OCI-LY1 (cell line): ENCODE measurements around the gene PLEKHH3.

ENCODE experiments used
- H2AFZ ChIP-seq: fragments of 200-600 bp; sonication (generic), shearing (Covaris generic); 2 replicates; pipeline ENCODE4 v1.6.0; 2014; ENCODE audit warnings: antibody characterized with exemption, mild to moderate bottlenecking, low read length
- H3F3A ChIP-seq: fragments of 200-600 bp; sonication (generic), shearing (Covaris generic); 2 replicates; pipeline ENCODE4 v1.6.0; 2014; ENCODE audit warnings: mild to moderate bottlenecking, antibody characterized with exemption, low read length, moderate library complexity; ENCODE audit not compliant: insufficient read depth
- H3K27ac ChIP-seq: fragments of 200-600 bp; sonication (generic); 2 replicates; pipeline ENCODE4 v1.5.1; 2014; ENCODE audit warnings: low read length, mixed run types, mild to moderate bottlenecking, low read depth; ENCODE audit not compliant: poor library complexity, severe bottlenecking
- H3K27me3 ChIP-seq: fragments of 200-600 bp; sonication (generic); 2 replicates; pipeline ENCODE4 v1.6.0; 2014; ENCODE audit warnings: antibody characterized with exemption, mild to moderate bottlenecking, low read length, moderate library complexity; ENCODE audit not compliant: insufficient read depth
- H3K36me3 ChIP-seq: fragments of 200-600 bp; sonication (generic); 2 replicates; pipeline ENCODE4 v1.6.1; 2014; ENCODE audit warnings: mild to moderate bottlenecking, antibody characterized with exemption, low read length, moderate library complexity, mixed read lengths; ENCODE audit not compliant: insufficient read depth
- H3K4me1 ChIP-seq: fragments of 200-600 bp; sonication (generic); 2 replicates; pipeline ENCODE4 v1.5.1; 2014; ENCODE audit warnings: mild to moderate bottlenecking, low read length, moderate library complexity; ENCODE audit not compliant: insufficient read depth, severe bottlenecking
- H3K4me2 ChIP-seq: fragments of 200-600 bp; sonication (generic), shearing (Covaris generic); 2 replicates; pipeline ENCODE4 v1.6.1; 2014; ENCODE audit warnings: low read length
- H3K4me3 ChIP-seq: fragments of 200-600 bp; sonication (generic); 2 replicates; pipeline ENCODE4 v1.5.1; 2014; ENCODE audit warnings: low read length, low read depth, mild to moderate bottlenecking, mixed read lengths; ENCODE audit not compliant: poor library complexity, severe bottlenecking
- H3K79me2 ChIP-seq: fragments of 200-600 bp; shearing (Covaris generic); 2 replicates; pipeline ENCODE4 v1.6.1; 2016; ENCODE audit warnings: mixed run types, low read length, mixed read lengths; ENCODE audit not compliant: insufficient read depth
- H3K9ac ChIP-seq: fragments of 200-600 bp; sonication (generic), shearing (Covaris generic); 2 replicates; pipeline ENCODE4 v1.6.1; 2014; ENCODE audit warnings: mild to moderate bottlenecking, low read length, mixed read lengths
- H3K9me2 ChIP-seq: fragments of 200-600 bp; sonication (generic), shearing (Covaris generic); 2 replicates; pipeline ENCODE4 v1.6.1; 2014; ENCODE audit warnings: low read depth, mild to moderate bottlenecking, low read length, mixed read lengths
- H3K9me3 ChIP-seq: fragments of 200-600 bp; shearing (Covaris generic); 2 replicates; pipeline ENCODE4 v1.6.1; 2014; ENCODE audit warnings: low read length, mixed read lengths
- H4K20me1 ChIP-seq: fragments of 200-600 bp; sonication (generic), shearing (Covaris generic); 2 replicates; pipeline ENCODE4 v1.6.0; 2016; ENCODE audit warnings: mild to moderate bottlenecking, low read length; ENCODE audit not compliant: insufficient read depth
- CTCF ChIP-seq: fragments of 200-600 bp; sonication (generic), shearing (Covaris generic); IDR thresholded peaks from 2 replicates; pipeline ENCODE4 v1.5.1; 2017; ENCODE audit warnings: mild to moderate bottlenecking, antibody characterized with exemption, low read length, moderate library complexity, mixed read lengths
- EZH2 ChIP-seq: fragments of 200-600 bp; sonication (generic), shearing (Covaris generic); IDR thresholded peaks from 2 replicates; pipeline ENCODE4 v1.8.0; 2017; ENCODE audit warnings: borderline replicate concordance, mixed run types, mild to moderate bottlenecking, antibody characterized with exemption, low read length, moderate library complexity, mixed read lengths

The PLEKHH3 gene

GRCh38 chr17:42702446-42702845, 25.7 kb upstream of the PLEKHH3 start:
- H3K4me3 ChIP-seq, result no peak overlapping the region
- no peak overlapping the region for H2AFZ ChIP-seq
- no peaks in the 10 kb centered on the region for H3K9me3 ChIP-seq
- no peaks in the 10 kb centered on the region for H3K27me3 ChIP-seq
- H4K20me1 ChIP-seq, result no peaks in the 10 kb centered on the region
- TF ChIP-seq EZH2 (no peak), CTCF (no peak)
- H3K9ac ChIP-seq, result no peak overlapping the region
- no peaks in the 10 kb centered on the region for H3K79me2 ChIP-seq
- H3K4me2 ChIP-seq, result no peak overlapping the region
- no peaks in the 10 kb centered on the region for H3K4me1 ChIP-seq
- H3K9me2 ChIP-seq, result no peaks in the 10 kb centered on the region
- H3K27ac ChIP-seq, result no peak overlapping the region
- H3K36me3 ChIP-seq, result peaks cover 73% of the 10 kb centered on the region
- H3F3A ChIP-seq, result no peaks in the 10 kb centered on the region

- Histone ChIP-seq H3K36me3 (peaks cover 56% of the 10 kb centered on the region), H3K79me2 (no peaks in the 10 kb centered on the region), H4K20me1 (no peaks in the 10 kb centered on the region), H3K27ac (no peak overlapping the region), H3K4me3 (no peak overlapping the region), H2AFZ (no peak overlapping the region), H3K9me3 (no peaks in the 10 kb centered on the region), H3K9ac (no peak overlapping the region), H3K9me2 (no peaks in the 10 kb centered on the region), H3K4me1 (no peaks in the 10 kb centered on the region), H3K27me3 (no peaks in the 10 kb centered on the region), H3F3A (no peaks in the 10 kb centered on the region), H3K4me2 (no peak overlapping the region)
- no peak for TF ChIP-seq EZH2
- no peak for TF ChIP-seq CTCF
These were observed 23.9 kb upstream of the PLEKHH3 start for GRCh38 chr17:42700586-42701289.

- no peak overlapping the region for H3K4me3 ChIP-seq
- no peak overlapping the region for H3K4me2 ChIP-seq
- no peaks in the 10 kb centered on the region for H3K79me2 ChIP-seq
- no peak overlapping the region for H3K9ac ChIP-seq
- no peaks in the 10 kb centered on the region for H4K20me1 ChIP-seq
- no peaks in the 10 kb centered on the region for H3K9me3 ChIP-seq
- no peaks in the 10 kb centered on the region for H3K27me3 ChIP-seq
- H3K4me1 ChIP-seq, result no peaks in the 10 kb centered on the region
- peaks cover 43% of the 10 kb centered on the region for H3K36me3 ChIP-seq
- H3K9me2 ChIP-seq, result no peaks in the 10 kb centered on the region
- no peak overlapping the region for H2AFZ ChIP-seq
- H3K27ac ChIP-seq, result no peak overlapping the region
- TF ChIP-seq CTCF (no peak), EZH2 (no peak)
- no peaks in the 10 kb centered on the region for H3F3A ChIP-seq
These were observed 22.6 kb upstream of the PLEKHH3 start for GRCh38 chr17:42699415-42699740.
